Measurements from ENCODE around the gene RBPMS2.

- no peak for TF ChIP-seq EZH2 (IDR thresholded peaks at IDR 0.05)
- no peak for TF ChIP-seq POLR2AphosphoS5 (IDR thresholded peaks at IDR 0.05; ENCODE audit: borderline replicate concordance, low read depth, low read length)
Measured at GRCh38 chr15:64774037-64774628, 1.3 kb downstream of the RBPMS2 start.
